HG02642 (cell line): ENCODE data around the gene MLLT11.

Experiments used
- ATAC-seq: cut with Tn5 transposase; IDR thresholded peaks from one replicate; pipeline ENCODE4 v1.9.1; 2021; ENCODE audit warnings: mild to moderate bottlenecking; ENCODE audit not compliant: unreplicated experiment, poor library complexity

Gene MLLT11, protein sequence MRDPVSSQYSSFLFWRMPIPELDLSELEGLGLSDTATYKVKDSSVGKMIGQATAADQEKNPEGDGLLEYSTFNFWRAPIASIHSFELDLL

DNA sequence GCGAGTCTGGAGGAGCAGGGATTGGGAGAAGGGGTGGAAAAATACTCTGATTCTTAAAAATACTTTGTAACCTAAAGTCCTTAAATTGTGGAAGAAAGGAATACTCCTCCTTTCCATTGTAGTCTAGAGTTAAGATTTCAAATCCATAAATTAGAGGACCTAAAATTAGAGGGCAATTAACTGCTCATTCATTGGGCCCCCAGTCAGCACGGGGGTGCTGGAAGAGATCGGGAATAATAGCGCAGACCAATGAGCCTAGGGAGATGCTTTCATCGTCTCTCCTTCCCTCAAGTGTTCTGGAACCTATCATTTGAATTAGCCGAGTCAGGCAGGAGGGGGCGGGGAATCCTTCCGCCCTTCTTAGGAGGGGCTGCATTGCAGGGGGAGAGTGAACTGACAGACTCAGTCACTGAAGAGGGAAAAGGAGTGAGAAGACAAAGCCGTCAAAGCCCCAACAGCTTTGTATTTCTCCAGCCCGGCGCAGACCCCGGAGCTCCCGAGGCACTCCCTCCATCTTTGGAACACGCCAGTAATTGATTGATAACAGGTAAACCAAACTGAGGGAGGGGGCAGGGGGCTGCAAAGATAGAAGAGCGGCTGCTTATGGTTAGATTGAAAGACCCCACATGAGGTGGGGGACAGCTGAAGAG lies at the start of gene MLLT11:
Gene MLLT11, plus strand, starts transcription at position 391 of the 650 bp plus-strand sequence. CDS start 6,828 bp downstream, outside the sequence.
- no peak for ATAC-seq

DNA sequence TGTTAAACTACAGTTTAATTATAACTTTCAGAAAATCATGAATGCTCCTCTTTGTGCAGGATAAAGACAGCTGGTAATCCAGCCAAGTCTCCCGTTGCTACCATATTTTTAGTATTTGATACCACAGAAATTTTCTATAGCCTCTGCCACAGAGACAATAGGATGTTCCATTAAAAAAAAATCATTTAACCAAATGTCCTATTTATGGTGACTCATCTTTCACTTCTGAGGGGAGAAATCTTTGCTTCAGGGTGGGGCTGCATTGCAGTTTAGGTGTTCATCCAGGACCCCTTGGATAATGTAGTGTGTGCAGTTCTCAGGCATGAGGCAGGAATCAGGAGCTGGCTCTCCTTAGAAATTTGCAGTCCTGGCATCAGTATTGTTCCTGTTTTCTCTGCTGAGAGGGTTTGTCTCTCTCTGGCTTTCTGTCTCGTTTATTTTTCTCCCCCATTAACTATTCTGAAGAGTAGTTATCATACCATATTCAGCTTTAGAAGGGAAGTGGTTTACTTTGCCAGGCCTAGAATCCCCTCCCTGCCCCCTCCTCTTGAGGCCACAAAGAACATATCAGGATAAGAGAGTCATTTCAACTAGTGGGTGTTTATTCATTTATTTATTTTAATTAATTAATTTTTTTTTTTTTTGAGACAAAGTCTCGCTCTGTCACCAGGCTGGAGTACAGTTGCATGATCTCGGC lies 48.9 kb upstream of the MLLT11 start:
- no peak for ATAC-seq

DNA sequence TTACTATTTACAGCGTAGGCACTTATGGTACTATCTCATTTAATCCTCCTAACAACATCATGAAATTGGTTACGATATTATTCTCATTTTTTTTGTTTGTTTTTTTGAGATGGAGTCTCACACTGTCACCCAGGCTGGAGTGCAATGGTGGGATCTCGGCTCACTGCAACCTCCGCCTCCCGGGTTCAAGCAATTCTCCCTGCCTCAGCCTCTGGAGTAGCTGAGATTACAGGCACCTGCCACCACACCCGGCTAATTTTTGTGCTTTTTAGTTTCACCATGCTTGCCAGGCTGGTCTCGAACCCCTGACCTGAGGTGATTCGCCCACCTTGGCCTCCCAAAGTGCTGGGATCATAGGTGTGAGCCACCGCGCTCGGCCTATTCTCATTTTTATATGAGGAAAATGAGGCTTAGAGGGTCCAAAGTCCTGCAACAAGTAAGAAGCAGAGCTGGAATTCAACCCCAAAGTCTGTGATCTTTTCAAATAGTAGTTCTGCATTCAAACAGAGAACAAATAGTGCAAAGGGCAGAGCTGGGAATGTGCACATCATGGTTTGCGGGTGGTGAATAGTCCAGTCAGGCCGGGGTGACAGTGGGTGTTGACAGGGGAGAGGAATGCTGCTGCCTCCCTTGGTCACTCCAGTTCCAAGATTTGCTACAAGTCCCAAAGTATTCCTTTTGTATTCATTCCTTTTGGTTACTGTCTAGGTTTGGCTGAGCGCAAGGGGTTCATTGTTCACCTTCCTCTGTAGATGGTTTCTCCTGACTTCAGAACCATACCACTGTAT lies 47.3 kb upstream of the MLLT11 start:
- ATAC-seq: no peak

DNA sequence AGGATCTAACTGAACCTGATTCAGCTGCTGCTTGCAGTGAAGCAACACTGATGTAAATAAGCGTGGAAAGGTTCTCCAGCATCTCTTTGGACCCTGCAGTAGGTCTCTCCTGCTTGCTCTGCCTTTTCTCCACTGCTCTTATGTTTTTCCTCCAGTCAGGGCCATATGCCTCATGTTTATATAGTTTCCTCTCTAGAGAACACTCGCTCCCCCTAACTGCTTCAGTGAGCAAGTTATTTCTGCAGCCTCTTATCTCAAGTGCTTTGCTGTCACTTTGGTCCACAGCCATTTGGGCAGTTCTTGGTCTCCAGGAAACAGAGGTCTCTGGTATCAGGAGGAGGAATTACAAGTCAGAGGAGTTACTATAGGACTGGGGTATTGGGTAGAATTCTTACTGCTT lies 46.7 kb upstream of the MLLT11 start:
- ATAC-seq: no peak

DNA sequence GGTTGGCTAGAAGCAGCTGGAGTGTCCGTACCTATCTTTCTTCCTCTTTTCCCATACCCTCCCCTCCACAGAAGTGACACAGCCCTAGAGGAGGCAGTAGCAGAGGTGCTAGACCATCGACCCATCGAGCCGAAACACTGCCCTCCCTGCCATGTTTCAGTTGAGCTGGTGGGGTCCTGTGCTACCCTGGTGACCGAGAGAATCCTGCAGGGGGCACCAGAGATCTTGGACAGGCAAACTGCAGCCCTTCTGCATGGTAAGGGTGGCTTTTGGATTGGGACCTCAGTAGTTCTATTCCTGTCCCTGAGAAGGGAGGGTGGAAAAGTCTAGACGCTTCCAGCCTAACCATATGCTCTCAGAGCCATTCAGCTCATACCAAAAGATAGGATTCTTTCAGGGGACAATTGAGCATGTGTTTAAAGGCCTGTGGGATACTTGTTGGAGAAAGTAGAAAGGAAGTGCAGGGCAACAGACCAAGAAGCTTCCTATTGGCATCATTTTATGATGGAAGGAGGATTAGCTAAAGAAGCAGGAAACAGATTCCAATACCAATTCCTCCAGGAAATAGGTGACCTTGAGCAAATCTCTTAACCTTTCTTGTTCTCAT lies 35.6 kb upstream of the MLLT11 start:
- ATAC-seq: peak; percentile 64

DNA sequence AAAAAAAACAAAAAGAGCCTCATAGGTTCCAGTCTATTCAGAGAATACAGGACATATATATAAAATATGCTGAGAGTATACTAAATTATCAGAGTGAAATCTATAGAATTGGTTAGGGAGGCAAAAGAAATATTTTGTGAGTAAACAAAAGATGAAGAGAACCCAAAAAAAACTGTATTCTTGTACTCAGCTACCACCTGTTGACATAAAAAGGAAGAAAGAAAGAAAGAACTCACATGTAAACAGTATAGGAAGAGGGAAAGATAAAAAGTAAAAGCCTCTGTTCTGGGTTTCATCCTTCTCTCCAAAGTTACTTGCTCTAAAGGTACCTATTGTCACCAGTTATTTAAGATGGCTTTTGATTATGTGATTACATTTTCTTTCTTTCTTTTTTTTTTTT lies 33.7 kb upstream of the MLLT11 start:
- no peak for ATAC-seq

DNA sequence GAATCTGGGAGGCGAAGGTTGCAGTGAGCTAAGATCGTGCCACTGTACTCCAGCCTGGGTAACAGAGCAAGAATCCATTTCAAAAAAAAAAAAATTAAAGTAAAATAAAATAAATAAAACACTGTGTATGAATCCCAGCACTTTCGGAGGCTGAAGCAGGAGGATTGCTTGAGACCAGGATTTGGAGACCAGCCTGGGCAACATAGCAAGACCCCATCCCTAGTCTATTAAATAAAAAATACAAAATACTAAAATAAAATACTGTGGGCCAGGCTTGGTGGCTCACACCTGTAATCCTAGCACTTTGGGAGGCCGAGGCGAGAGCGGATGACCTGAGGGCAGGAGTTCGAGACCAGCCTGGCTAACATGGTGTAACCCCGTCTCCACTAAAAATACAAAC lies 28.0 kb upstream of the MLLT11 start:
- ATAC-seq: no peak

DNA sequence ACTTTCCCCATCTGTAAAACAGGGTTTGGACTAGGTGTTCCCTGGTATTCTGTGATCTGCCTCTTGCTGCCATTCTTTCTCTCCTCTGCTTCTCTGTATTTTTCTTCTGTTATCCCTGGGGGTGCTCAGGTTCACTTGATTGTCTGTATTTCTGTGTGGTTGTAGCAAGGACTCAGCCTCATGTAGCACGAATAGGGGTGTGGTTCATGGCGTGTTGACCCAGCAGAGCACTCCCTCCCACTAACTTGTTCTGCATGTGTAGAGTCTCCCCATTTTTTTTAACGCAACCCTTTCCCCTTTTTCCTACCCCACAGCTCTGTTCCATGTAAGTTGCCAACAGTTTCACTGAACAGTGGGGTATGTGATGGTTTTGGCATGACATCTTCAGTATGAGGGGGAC lies 25.0 kb upstream of the MLLT11 start:
- ATAC-seq: no peak

DNA sequence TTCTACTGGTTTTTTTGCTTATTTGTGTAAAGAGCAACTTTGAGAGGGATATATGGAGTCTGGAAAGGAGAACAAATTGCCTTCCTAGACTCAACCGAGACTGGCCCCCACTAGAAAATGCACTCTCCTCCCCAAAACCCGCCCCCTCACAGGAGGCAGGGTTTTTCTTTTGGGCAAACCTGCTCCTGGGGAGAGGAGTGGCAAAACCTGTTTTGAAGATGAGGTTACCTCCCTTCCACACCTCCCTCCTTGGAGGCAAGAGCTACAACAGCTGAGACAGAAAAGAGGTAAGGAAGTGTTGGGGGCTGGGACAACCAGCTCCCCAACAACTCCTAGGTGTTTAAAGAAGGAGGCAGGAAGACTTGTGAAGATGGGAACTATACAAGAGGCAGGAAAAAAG lies 23.8 kb upstream of the MLLT11 start, which contains the start of gene BNIPL:
Gene BNIPL, plus strand, starts transcription at position 231 of the 400 bp plus-strand sequence. Its CDS starts 140 bp downstream, at position 371.
- ATAC-seq: no peak

DNA sequence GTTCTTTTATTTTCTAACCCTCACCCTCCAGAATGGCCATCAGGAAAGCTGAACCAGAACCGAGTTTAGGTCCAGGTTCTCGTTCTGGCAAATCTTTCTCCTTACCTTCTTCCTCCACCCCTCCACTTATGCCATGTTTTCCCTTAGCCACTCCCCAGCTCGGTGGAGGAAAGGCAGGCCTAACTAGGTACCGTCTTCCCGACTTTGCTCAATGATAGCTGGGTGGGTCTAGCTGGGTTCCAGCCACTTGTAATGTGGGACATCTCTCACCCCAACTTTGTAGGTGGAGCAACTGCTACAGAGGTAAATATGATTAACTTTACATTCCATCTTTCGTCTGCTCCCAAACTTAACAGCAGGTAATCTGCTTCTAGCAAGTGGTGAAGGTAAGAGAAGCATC lies 23.2 kb upstream of the MLLT11 start:
- no peak for ATAC-seq

DNA sequence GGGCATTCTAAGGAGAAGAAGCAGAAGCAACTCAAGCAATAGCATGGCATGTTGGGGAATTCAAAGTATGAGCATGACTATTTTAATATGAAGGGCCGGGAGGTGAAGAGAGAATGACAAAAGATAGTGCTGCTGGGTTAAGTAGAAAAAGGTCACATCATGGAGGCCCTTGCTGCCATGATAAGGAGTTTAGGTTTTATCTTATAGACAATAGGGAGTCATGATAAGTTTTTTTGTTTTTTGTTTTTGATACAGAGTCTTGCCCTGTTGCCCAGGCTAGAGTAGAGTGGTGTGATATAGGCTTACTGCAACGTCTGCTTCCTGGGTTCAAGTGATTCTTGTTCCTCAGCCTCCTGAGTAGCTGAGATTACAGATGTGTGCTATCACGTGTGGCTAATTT lies 20.7 kb upstream of the MLLT11 start:
- no peak for ATAC-seq

DNA sequence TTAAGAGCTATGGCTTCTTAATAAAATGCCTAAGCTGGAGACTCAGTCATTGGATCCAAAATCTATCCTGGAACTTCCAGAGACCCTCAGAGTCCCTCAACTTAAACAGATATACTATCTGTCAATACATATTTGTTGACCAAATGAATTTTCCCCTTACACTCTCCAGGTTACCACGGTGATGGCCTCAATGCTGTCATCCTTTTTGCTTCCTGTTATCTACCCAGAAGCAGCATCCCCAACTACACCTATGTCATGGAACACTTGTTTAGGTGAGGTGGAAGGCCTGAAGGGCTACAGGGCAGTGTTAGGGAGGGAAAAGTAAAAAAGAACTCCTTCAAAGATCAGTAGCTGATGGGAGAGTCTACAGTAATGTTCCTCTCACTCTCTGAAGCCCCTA lies 17.0 kb upstream of the MLLT11 start:
- ATAC-seq: no peak

DNA sequence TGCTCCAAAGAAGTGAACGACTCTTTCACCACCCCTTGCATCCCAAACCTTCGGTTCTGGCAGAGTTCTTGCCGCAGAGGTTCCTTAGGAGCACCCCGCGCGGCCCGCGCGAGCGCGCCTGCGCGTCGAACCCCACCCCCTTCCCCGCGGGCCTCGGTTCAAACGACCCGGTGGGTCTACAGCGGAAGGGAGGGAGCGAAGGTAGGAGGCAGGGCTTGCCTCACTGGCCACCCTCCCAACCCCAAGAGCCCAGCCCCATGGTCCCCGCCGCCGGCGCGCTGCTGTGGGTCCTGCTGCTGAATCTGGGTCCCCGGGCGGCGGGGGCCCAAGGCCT lies 12.6 kb upstream of the MLLT11 start, which contains the start of gene C1orf56:
Gene C1orf56, plus strand, starts transcription at position 161 of the 334 bp plus-strand sequence. Its CDS starts 97 bp downstream, at position 258.
- ATAC-seq: peak; percentile 65

DNA sequence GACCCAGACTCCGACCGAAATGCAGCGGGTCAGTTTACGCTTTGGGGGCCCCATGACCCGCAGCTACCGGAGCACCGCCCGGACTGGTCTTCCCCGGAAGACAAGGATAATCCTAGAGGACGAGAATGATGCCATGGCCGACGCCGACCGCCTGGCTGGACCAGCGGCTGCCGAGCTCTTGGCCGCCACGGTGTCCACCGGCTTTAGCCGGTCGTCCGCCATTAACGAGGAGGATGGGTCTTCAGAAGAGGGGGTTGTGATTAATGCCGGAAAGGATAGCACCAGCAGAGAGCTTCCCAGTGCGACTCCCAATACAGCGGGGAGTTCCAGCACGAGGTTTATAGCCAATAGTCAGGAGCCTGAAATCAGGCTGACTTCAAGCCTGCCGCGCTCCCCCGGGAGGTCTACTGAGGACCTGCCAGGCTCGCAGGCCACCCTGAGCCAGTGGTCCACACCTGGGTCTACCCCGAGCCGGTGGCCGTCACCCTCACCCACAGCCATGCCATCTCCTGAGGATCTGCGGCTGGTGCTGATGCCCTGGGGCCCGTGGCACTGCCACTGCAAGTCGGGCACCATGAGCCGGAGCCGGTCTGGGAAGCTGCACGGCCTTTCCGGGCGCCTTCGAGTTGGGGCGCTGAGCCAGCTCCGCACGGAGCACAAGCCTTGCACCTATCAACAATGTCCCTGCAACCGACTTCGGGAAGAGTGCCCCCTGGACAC lies 12.1 kb upstream of the MLLT11 start:
- ATAC-seq: peak; percentile 57

DNA sequence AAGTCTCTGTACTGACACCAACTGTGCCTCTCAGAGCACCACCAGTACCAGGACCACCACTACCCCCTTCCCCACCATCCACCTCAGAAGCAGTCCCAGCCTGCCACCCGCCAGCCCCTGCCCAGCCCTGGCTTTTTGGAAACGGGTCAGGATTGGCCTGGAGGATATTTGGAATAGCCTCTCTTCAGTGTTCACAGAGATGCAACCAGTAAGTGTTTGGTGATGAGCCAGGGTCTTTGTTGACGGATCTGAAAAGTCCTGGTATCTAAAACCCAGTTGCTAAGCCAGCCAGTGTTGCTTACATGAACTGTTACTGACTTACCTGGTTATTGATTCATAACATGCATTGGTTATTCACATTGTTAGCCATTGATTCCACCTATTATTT lies 11.6 kb upstream of the MLLT11 start:
- no peak for ATAC-seq

DNA sequence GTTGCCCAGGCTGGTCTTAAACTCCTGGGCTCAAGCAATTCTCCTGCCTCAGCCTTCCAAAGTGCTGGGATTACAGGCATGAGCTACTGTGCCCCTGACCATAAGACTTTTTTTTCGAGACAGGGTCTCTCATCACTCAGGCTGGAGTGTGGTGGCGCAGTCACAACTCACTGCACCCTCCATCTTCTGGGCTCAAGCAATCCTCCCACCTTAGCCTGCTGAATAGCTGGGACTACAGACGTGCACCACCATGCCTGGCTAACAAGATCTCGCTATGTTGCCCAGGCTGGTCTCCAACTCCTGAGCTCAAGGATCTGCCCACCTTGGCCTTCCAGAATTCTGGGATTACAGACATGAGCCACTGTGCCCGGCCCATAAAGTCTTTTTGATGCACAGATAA lies 10.7 kb upstream of the MLLT11 start:
- ATAC-seq: no peak

DNA sequence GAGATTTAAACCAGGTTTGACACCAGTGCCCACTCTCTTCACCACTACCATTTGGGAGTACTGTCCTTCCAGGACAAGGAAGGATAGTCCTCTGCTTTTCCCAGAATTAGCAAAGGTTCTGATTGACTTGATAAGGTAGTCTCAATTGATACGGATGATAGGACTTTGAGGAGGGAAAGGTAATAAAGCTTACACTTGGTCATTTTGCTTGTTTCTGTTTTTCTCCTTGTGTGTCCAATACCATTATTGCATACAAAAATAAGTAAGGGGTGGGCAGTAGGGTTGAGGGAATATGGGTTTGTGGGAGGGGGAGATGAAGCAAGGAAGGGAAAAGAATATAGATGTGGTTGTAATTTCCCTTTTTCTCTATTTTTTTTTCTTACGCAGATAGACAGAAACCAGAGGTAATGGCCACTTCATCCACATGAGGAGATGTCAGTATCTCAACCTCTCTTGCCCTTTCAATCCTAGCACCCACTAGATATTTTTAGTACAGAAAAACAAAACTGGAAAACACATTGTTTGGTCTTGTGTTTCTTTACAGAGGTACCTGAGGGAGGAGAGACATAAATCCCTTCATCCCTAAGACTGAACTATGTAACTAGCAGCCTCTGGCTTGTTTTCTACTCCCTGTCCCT lies 10.0 kb upstream of the MLLT11 start:
- ATAC-seq: no peak

DNA sequence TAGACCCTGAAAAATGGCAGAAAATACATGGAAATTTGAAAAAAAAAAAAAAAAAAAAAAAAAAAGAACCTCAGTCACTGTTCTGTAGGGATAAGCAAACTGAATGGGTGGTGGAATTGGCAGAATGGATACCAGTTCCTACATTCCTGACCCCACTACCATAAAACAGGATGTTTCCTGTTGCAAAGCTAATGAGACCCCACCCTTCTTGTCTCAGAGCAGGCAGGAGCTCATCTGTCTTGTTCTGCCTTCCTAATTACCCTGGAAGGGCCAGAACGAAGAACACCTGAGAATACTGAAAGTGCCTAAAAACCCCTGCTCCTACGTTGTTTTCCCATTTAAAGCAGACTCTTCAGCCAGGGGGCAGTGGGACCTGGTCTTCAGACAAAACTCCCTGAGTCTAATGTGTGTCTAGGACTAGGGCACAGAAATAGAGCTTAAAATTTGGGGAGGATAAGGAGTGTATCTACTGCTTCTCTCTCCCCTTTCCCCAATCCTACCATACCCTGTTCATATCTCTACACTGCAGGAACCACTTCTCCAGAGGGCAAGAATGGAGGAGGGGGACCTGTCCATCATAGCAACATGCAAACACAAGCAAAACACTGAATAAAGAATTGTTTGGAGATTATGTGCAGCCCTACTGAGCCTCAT lies 8.7 kb upstream of the MLLT11 start:
- no peak for ATAC-seq

DNA sequence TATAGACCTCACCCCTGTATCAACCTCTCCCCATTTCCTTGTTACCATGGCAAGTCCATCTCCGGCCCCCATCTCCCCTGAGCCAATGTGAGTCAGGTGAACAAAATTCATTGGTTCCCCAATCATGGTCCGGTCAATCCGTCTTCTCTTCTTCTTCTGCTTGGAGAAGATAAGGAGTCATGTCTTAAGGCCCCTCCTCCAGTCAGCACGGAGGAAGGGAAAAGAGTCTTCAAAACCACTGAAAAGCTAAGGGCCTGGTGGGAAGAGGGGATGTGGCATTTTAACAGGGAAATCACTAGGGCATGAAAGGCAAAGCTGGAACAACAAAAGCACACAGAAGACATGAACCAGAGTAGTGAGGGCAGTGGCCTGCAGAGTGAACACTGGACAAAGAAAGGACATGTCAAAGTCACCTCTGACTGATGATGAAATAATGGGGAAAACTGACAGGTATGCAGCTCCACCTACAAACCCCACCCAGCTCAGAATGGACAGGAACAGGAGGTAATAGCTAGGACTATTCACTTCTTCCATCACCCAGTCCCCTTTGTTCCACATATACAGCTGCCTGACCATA lies 5.1 kb upstream of the MLLT11 start:
- ATAC-seq: no peak
